ENCODE results near the gene AGBL4. TPM values are rescaled to one million over a fixed set of nuclear protein-coding genes. Genes with fewer than 3 reads are reported as not detected.

Gene AGBL4
- total RNA-seq, 2 donors from 2014 or later = 0.40 to 5.5 TPM

- H3K4me3 ChIP-seq (ENCODE audit: low read length) = no peak overlapping the region
- no peaks in the 10 kb centered on the region for H3K27me3 Mint-ChIP-seq (ENCODE audit: insufficient read depth)
- no peak overlapping the region for H3K4me3 Mint-ChIP-seq
- DNase-seq = no peak
- no peaks in the 10 kb centered on the region for H3K27me3 ChIP-seq (ENCODE audit: control insufficient read depth, insufficient read depth, low read length, poor library complexity, severe bottlenecking)
- WGBS, 2 experiments (ENCODE audit: insufficient coverage in 1 of 2, insufficient read length in 1 of 2) = 77 to 100% methylated on average over 2 to 4 of the region's 4 CpGs
- H3K4me1 Mint-ChIP-seq = no peaks in the 10 kb centered on the region
- no peak for TF ChIP-seq CTCF (conservative IDR thresholded peaks at IDR 0.05)
- no peaks in the 10 kb centered on the region for H3K36me3 Mint-ChIP-seq (ENCODE audit: low read depth)
- H3K36me3 ChIP-seq (ENCODE audit: control insufficient read depth, insufficient read depth, low read length) = no peaks in the 10 kb centered on the region
- no peak overlapping the region for H3K27ac Mint-ChIP-seq
- peaks cover 83% of the 10 kb centered on the region for H3K9me3 ChIP-seq (ENCODE audit: control insufficient read depth, low read length)
- peaks cover 17% of the 10 kb centered on the region for H3K9me3 Mint-ChIP-seq
- H3K27ac ChIP-seq (ENCODE audit: low read depth, low read length) = no peak overlapping the region
- no peak overlapping the region for H3K9ac ChIP-seq (ENCODE audit: extremely low read depth, low read length, poor library complexity, severe bottlenecking)
- no peaks in the 10 kb centered on the region for H3K4me1 ChIP-seq (ENCODE audit: control insufficient read depth, insufficient read depth, low read length)
Measured at GRCh38 chr1:49213301-49213700, 810.5 kb downstream of the AGBL4 start.

- DNase-seq = no peak
- Mint-ChIP-seq H3K4me3 (no peak overlapping the region), H3K36me3 (ENCODE audit: low read depth) (no peaks in the 10 kb centered on the region), H3K9me3 (peaks cover 23% of the 10 kb centered on the region), H3K27me3 (ENCODE audit: insufficient read depth) (no peaks in the 10 kb centered on the region), H3K27ac (no peak overlapping the region), H3K4me1 (no peaks in the 10 kb centered on the region)
- H3K9me3 ChIP-seq (ENCODE audit: control insufficient read depth, low read length) = peaks cover 72% of the 10 kb centered on the region
- H3K4me3 ChIP-seq (ENCODE audit: low read length) = no peak overlapping the region
- H3K27me3 ChIP-seq (ENCODE audit: control insufficient read depth, insufficient read depth, low read length, poor library complexity, severe bottlenecking) = no peaks in the 10 kb centered on the region
- H3K9ac ChIP-seq (ENCODE audit: extremely low read depth, low read length, poor library complexity, severe bottlenecking) = no peak overlapping the region
- WGBS, 2 experiments (ENCODE audit: insufficient coverage in 1 of 2, insufficient read length in 1 of 2) = 72% methylated on average over 4 of the region's 4 CpGs; no CpG with 5 or more reads in 1 of the 2 experiments
- no peaks in the 10 kb centered on the region for H3K4me1 ChIP-seq (ENCODE audit: control insufficient read depth, insufficient read depth, low read length)
- H3K27ac ChIP-seq (ENCODE audit: low read depth, low read length) = no peak overlapping the region
- no peaks in the 10 kb centered on the region for H3K36me3 ChIP-seq (ENCODE audit: control insufficient read depth, insufficient read depth, low read length)
- TF ChIP-seq CTCF (conservative IDR thresholded peaks at IDR 0.05) = no peak
Measured at GRCh38 chr1:49208712-49209111, 815.0 kb downstream of the AGBL4 start.

GRCh38 chr1:49204720-49205119, 819.0 kb downstream of the AGBL4 start:
- TF ChIP-seq CTCF (conservative IDR thresholded peaks at IDR 0.05) = no peak
- Histone ChIP-seq H3K4me3 (ENCODE audit: low read length) (no peak overlapping the region), H3K27me3 (ENCODE audit: control insufficient read depth, insufficient read depth, low read length, poor library complexity, severe bottlenecking) (no peaks in the 10 kb centered on the region), H3K9ac (ENCODE audit: extremely low read depth, low read length, poor library complexity, severe bottlenecking) (no peak overlapping the region), H3K27ac (ENCODE audit: low read depth, low read length) (no peak overlapping the region), H3K36me3 (ENCODE audit: control insufficient read depth, insufficient read depth, low read length) (no peaks in the 10 kb centered on the region), H3K4me1 (ENCODE audit: control insufficient read depth, insufficient read depth, low read length) (no peaks in the 10 kb centered on the region), H3K9me3 (ENCODE audit: control insufficient read depth, low read length) (peaks cover 78% of the 10 kb centered on the region)
- H3K4me1 Mint-ChIP-seq = peaks cover 3% of the 10 kb centered on the region
- H3K9me3 Mint-ChIP-seq = peaks cover 42% of the 10 kb centered on the region
- H3K27ac Mint-ChIP-seq = no peak overlapping the region
- no peak overlapping the region for H3K4me3 Mint-ChIP-seq
- WGBS, 2 experiments (ENCODE audit: insufficient coverage in 1 of 2, insufficient read length in 1 of 2) = 29 to 80% methylated on average over 1 of the region's 1 CpG
- DNase-seq = no peak
- H3K27me3 Mint-ChIP-seq (ENCODE audit: insufficient read depth) = no peaks in the 10 kb centered on the region
- H3K36me3 Mint-ChIP-seq (ENCODE audit: low read depth) = no peaks in the 10 kb centered on the region
